ENCODE data around the gene MAGEF1. TPM values are rescaled to one million over a fixed set of nuclear protein-coding genes. Genes with fewer than 3 reads are reported as not detected.

The MAGEF1 gene
- total RNA-seq, 1 donor from 2014 or later: 88.1 TPM

GRCh38 chr3:184745526-184745925 is 33.7 kb upstream of the MAGEF1 start:
- peaks cover 36% of the 10 kb centered on the region for H3K4me1 ChIP-seq
- peaks cover 31% of the 10 kb centered on the region for H3K4me1 Mint-ChIP-seq
- no peaks in the 10 kb centered on the region for H3K9me3 Mint-ChIP-seq
- no peaks in the 10 kb centered on the region for H3K27me3 ChIP-seq
- peaks cover 9% of the 10 kb centered on the region for H3K27me3 Mint-ChIP-seq (ENCODE audit: insufficient read depth, low read depth)
- H3K79me2 ChIP-seq (ENCODE audit: low read depth): no peaks in the 10 kb centered on the region
- H3F3A ChIP-seq (ENCODE audit: low read depth): peaks cover 23% of the 10 kb centered on the region
- H3K4me2 ChIP-seq: no peak overlapping the region
- H3K4me3 ChIP-seq: no peak overlapping the region
- DNase-seq (ENCODE audit: low spot score): no peak
- TF ChIP-seq EZH2phosphoT487 (IDR thresholded peaks at IDR 0.05) (no peak), CTCF (IDR thresholded peaks at IDR 0.05) (no peak), EZH2 (IDR thresholded peaks at IDR 0.05) (no peak)
- no peaks in the 10 kb centered on the region for H3K36me3 ChIP-seq
- H4K20me1 ChIP-seq (ENCODE audit: low read depth): no peaks in the 10 kb centered on the region
- no peak overlapping the region for H3K27ac Mint-ChIP-seq
- H2AFZ ChIP-seq (replicated peaks): no peak overlapping the region
- no peak overlapping the region for H3K9ac ChIP-seq
- H3K36me3 Mint-ChIP-seq: no peaks in the 10 kb centered on the region
- no peaks in the 10 kb centered on the region for H3K9me3 ChIP-seq (ENCODE audit: low read depth)
- no peak overlapping the region for H3K27ac ChIP-seq
- no peak overlapping the region for H3K4me3 Mint-ChIP-seq

GRCh38 chr3:184743248-184743647 is 31.4 kb upstream of the MAGEF1 start:
- Histone ChIP-seq H3F3A (ENCODE audit: low read depth) (peaks cover 19% of the 10 kb centered on the region), H3K4me2 (peak overlapping the region; percentile 60), H3K4me3 (no peak overlapping the region), H3K27me3 (no peaks in the 10 kb centered on the region), H3K79me2 (ENCODE audit: low read depth) (no peaks in the 10 kb centered on the region), H3K27ac (no peak overlapping the region), H3K36me3 (no peaks in the 10 kb centered on the region), H3K9me3 (ENCODE audit: low read depth) (no peaks in the 10 kb centered on the region), H3K4me1 (peaks cover 30% of the 10 kb centered on the region), H4K20me1 (ENCODE audit: low read depth) (no peaks in the 10 kb centered on the region), H3K9ac (no peak overlapping the region), H2AFZ (replicated peaks) (no peak overlapping the region)
- Mint-ChIP-seq H3K9me3 (no peaks in the 10 kb centered on the region), H3K27ac (no peak overlapping the region), H3K27me3 (ENCODE audit: insufficient read depth, low read depth) (peaks cover 12% of the 10 kb centered on the region), H3K36me3 (no peaks in the 10 kb centered on the region), H3K4me3 (no peak overlapping the region), H3K4me1 (peaks cover 33% of the 10 kb centered on the region)
- no peak for DNase-seq (ENCODE audit: low spot score)
- no peak for TF ChIP-seq EZH2phosphoT487 (IDR thresholded peaks at IDR 0.05)
- TF ChIP-seq CTCF (IDR thresholded peaks at IDR 0.05): no peak
- no peak for TF ChIP-seq EZH2 (IDR thresholded peaks at IDR 0.05)

- peaks cover 29% of the 10 kb centered on the region for H3K4me1 ChIP-seq
- Mint-ChIP-seq H3K9me3 (no peaks in the 10 kb centered on the region), H3K27ac (no peak overlapping the region), H3K4me1 (peaks cover 34% of the 10 kb centered on the region), H3K36me3 (no peaks in the 10 kb centered on the region), H3K27me3 (ENCODE audit: insufficient read depth, low read depth) (peaks cover 12% of the 10 kb centered on the region), H3K4me3 (no peak overlapping the region)
- DNase-seq (ENCODE audit: low spot score): peak; percentile 81
- H3K4me2 ChIP-seq: peak overlapping the region; percentile 60
- no peak for TF ChIP-seq CTCF (IDR thresholded peaks at IDR 0.05)
- TF ChIP-seq EZH2 (IDR thresholded peaks at IDR 0.05): no peak
- TF ChIP-seq EZH2phosphoT487 (IDR thresholded peaks at IDR 0.05): no peak
- H3K36me3 ChIP-seq: no peaks in the 10 kb centered on the region
- no peak overlapping the region for H3K9ac ChIP-seq
- H3K79me2 ChIP-seq (ENCODE audit: low read depth): no peaks in the 10 kb centered on the region
- no peak overlapping the region for H2AFZ ChIP-seq (replicated peaks)
- H3K9me3 ChIP-seq (ENCODE audit: low read depth): no peaks in the 10 kb centered on the region
- H4K20me1 ChIP-seq (ENCODE audit: low read depth): no peaks in the 10 kb centered on the region
- H3K4me3 ChIP-seq: no peak overlapping the region
- no peaks in the 10 kb centered on the region for H3K27me3 ChIP-seq
- no peak overlapping the region for H3K27ac ChIP-seq
- peaks cover 17% of the 10 kb centered on the region for H3F3A ChIP-seq (ENCODE audit: low read depth)
Measured at GRCh38 chr3:184742676-184743135, 30.8 kb upstream of the MAGEF1 start.
